ENCODE measurements around the gene SMIM27.
"Not testable (repeated sequence)": the region's sequence is repeated elsewhere in the genome, so short reads cannot be mapped to it uniquely, and the experiment has no call there.

Gene SMIM27

GRCh38 chr9:32545884-32546283 is 6.2 kb upstream of the SMIM27 start:
- Histone ChIP-seq H3K4me2 (ENCODE audit: low read length) (no peak overlapping the region), H3K4me1 (ENCODE audit: insufficient read depth, low read length, severe bottlenecking) (peaks cover 11% of the 10 kb centered on the region), H3K9me3 (ENCODE audit: low read length) (no peaks in the 10 kb centered on the region), H3K36me3 (ENCODE audit: insufficient read depth, low read length) (peaks cover 63% of the 10 kb centered on the region), H3K4me3 (ENCODE audit: low read depth, low read length, poor library complexity, severe bottlenecking) (no peak overlapping the region), H2AFZ (ENCODE audit: low read length) (no peak overlapping the region), H4K20me1 (ENCODE audit: insufficient read depth, low read length) (0 out of 2 replicates have a peak, but pooled peaks cover 2% of the 10 kb centered on the region), H3K27ac (ENCODE audit: low read depth, low read length, poor library complexity, severe bottlenecking) (no peak overlapping the region), H3K9me2 (ENCODE audit: low read depth, low read length) (no peaks in the 10 kb centered on the region), H3K79me2 (ENCODE audit: insufficient read depth, low read length) (peaks cover 75% of the 10 kb centered on the region), H3F3A (ENCODE audit: insufficient read depth, low read length) (no peaks in the 10 kb centered on the region), H3K27me3 (ENCODE audit: insufficient read depth, low read length) (no peaks in the 10 kb centered on the region), H3K9ac (ENCODE audit: low read length) (no peak overlapping the region)
- no peak for TF ChIP-seq CTCF (IDR thresholded peaks at IDR 0.05; ENCODE audit: low read length)
- TF ChIP-seq EZH2 (IDR thresholded peaks at IDR 0.05; ENCODE audit: borderline replicate concordance, low read length), result no peak

- not testable (repeated sequence) for H3K9me3 ChIP-seq (ENCODE audit: low read length); H3K27me3 ChIP-seq (ENCODE audit: insufficient read depth, low read length); H3K27ac ChIP-seq (ENCODE audit: low read depth, low read length, poor library complexity, severe bottlenecking); H4K20me1 ChIP-seq (ENCODE audit: insufficient read depth, low read length); H3K9me2 ChIP-seq (ENCODE audit: low read depth, low read length); H3K9ac ChIP-seq (ENCODE audit: low read length); H3K4me2 ChIP-seq (ENCODE audit: low read length); H3K4me3 ChIP-seq (ENCODE audit: low read depth, low read length, poor library complexity, severe bottlenecking); H2AFZ ChIP-seq (ENCODE audit: low read length); H3F3A ChIP-seq (ENCODE audit: insufficient read depth, low read length)
- peaks cover 41% of the 10 kb centered on the region for H3K36me3 ChIP-seq (ENCODE audit: insufficient read depth, low read length)
- H3K4me1 ChIP-seq (ENCODE audit: insufficient read depth, low read length, severe bottlenecking), result peaks cover 23% of the 10 kb centered on the region
- peaks cover 71% of the 10 kb centered on the region for H3K79me2 ChIP-seq (ENCODE audit: insufficient read depth, low read length)
Observed at GRCh38 chr9:32548213-32548612, 3.9 kb upstream of the SMIM27 start.

- no peak overlapping the region for H2AFZ ChIP-seq (ENCODE audit: low read length)
- no peaks in the 10 kb centered on the region for H4K20me1 ChIP-seq (ENCODE audit: insufficient read depth, low read length)
- no peaks in the 10 kb centered on the region for H3K9me3 ChIP-seq (ENCODE audit: low read length)
- no peak for TF ChIP-seq EZH2 (IDR thresholded peaks at IDR 0.05; ENCODE audit: borderline replicate concordance, low read length)
- TF ChIP-seq CTCF (IDR thresholded peaks at IDR 0.05; ENCODE audit: low read length), result no peak
- no peaks in the 10 kb centered on the region for H3K27me3 ChIP-seq (ENCODE audit: insufficient read depth, low read length)
- H3K4me2 ChIP-seq (ENCODE audit: low read length), result peak overlapping the region; percentile 94
- H3K9ac ChIP-seq (ENCODE audit: low read length), result peak overlapping the region; percentile 86
- peaks cover 37% of the 10 kb centered on the region for H3K36me3 ChIP-seq (ENCODE audit: insufficient read depth, low read length)
- peak overlapping the region; percentile 75 for H3K4me3 ChIP-seq (ENCODE audit: low read depth, low read length, poor library complexity, severe bottlenecking)
- H3K4me1 ChIP-seq (ENCODE audit: insufficient read depth, low read length, severe bottlenecking), result peaks cover 31% of the 10 kb centered on the region
- no peak overlapping the region for H3K27ac ChIP-seq (ENCODE audit: low read depth, low read length, poor library complexity, severe bottlenecking)
- peaks cover 52% of the 10 kb centered on the region for H3K79me2 ChIP-seq (ENCODE audit: insufficient read depth, low read length)
- no peaks in the 10 kb centered on the region for H3F3A ChIP-seq (ENCODE audit: insufficient read depth, low read length)
- no peaks in the 10 kb centered on the region for H3K9me2 ChIP-seq (ENCODE audit: low read depth, low read length)
Observed at GRCh38 chr9:32550150-32550561, 2.0 kb upstream of the SMIM27 start.

- H3F3A ChIP-seq (ENCODE audit: insufficient read depth, low read length), result no peaks in the 10 kb centered on the region
- H3K27ac ChIP-seq (ENCODE audit: low read depth, low read length, poor library complexity, severe bottlenecking), result peak overlapping the region; percentile 96
- no peak overlapping the region for H2AFZ ChIP-seq (ENCODE audit: low read length)
- H3K4me2 ChIP-seq (ENCODE audit: low read length), result peak overlapping the region; percentile 94
- peak overlapping the region; percentile 95 for H3K9ac ChIP-seq (ENCODE audit: low read length)
- no peaks in the 10 kb centered on the region for H3K9me2 ChIP-seq (ENCODE audit: low read depth, low read length)
- TF ChIP-seq CTCF (IDR thresholded peaks at IDR 0.05; ENCODE audit: low read length) (0 out of 2 replicates have a peak, but pooled peaks have one; percentile 16), EZH2 (IDR thresholded peaks at IDR 0.05; ENCODE audit: borderline replicate concordance, low read length) (no peak)
- peaks cover 31% of the 10 kb centered on the region for H3K4me1 ChIP-seq (ENCODE audit: insufficient read depth, low read length, severe bottlenecking)
- no peaks in the 10 kb centered on the region for H3K27me3 ChIP-seq (ENCODE audit: insufficient read depth, low read length)
- peak overlapping the region; percentile 75 for H3K4me3 ChIP-seq (ENCODE audit: low read depth, low read length, poor library complexity, severe bottlenecking)
- peaks cover 36% of the 10 kb centered on the region for H3K36me3 ChIP-seq (ENCODE audit: insufficient read depth, low read length)
- H4K20me1 ChIP-seq (ENCODE audit: insufficient read depth, low read length), result no peaks in the 10 kb centered on the region
- H3K9me3 ChIP-seq (ENCODE audit: low read length), result no peaks in the 10 kb centered on the region
- peaks cover 48% of the 10 kb centered on the region for H3K79me2 ChIP-seq (ENCODE audit: insufficient read depth, low read length)
Observed at GRCh38 chr9:32550562-32551275, 1.4 kb upstream of the SMIM27 start.
